Measurements from ENCODE around the gene RFX3. TPM values are rescaled to one million over a fixed set of nuclear protein-coding genes. Genes with fewer than 3 reads are reported as not detected.
A peak's percentile ranks its signal among the peaks of the same experiment; 100 is the strongest.

Gene RFX3
- total RNA-seq, 1 experiment from 2014 or later, result 9.9 TPM

GRCh38 chr9:3367185-3367584, 158.6 kb downstream of the RFX3 start:
- Histone ChIP-seq H3K9ac (ENCODE audit: extremely low read depth, insufficient read length, low read length) (no peak overlapping the region), H3K27me3 (ENCODE audit: insufficient read depth, low read length) (no peaks in the 10 kb centered on the region), H3T11ph (ENCODE audit: low read length) (no peak overlapping the region), H2BK20ac (ENCODE audit: low read depth, low read length, poor library complexity, severe bottlenecking) (no peak overlapping the region), H3K14ac (ENCODE audit: insufficient read depth, low read length) (no peak overlapping the region), H3K18ac (ENCODE audit: insufficient read length, low read depth, low read length) (no peak overlapping the region), H3K23ac (ENCODE audit: insufficient read length, low read depth, low read length) (no peak overlapping the region), H3K9me3 (ENCODE audit: control insufficient read depth, low read depth, low read length) (no peaks in the 10 kb centered on the region), H2BK5ac (ENCODE audit: insufficient read length, low read length) (no peak overlapping the region), H4K5ac (ENCODE audit: insufficient read length, low read depth, low read length) (no peak overlapping the region), H3K56ac (ENCODE audit: insufficient read length, low read depth, low read length) (no peak overlapping the region), H3K27ac (ENCODE audit: insufficient read length, low read depth, low read length) (no peak overlapping the region), H3K4me1 (ENCODE audit: insufficient read depth, low read length) (peaks cover 3% of the 10 kb centered on the region; the same call in 1 of the 2 replicates), H2AFZ (ENCODE audit: low read length) (no peak overlapping the region), H3K23me2 (ENCODE audit: insufficient read length, low read depth, low read length, poor library complexity, severe bottlenecking) (no peaks in the 10 kb centered on the region), H2BK15ac (ENCODE audit: low read depth, low read length) (no peak overlapping the region), H4K91ac (ENCODE audit: insufficient read length, low read depth, low read length) (no peak overlapping the region), H3K4me2 (ENCODE audit: insufficient read depth, insufficient read length, low read length) (no peak overlapping the region), H4K20me1 (ENCODE audit: control insufficient read depth, insufficient read depth, insufficient read length) (no peaks in the 10 kb centered on the region), H2AK5ac (ENCODE audit: insufficient read length, low read length) (no peak overlapping the region), H3K79me2 (ENCODE audit: insufficient read depth, low read length) (no peaks in the 10 kb centered on the region), H2BK12ac (ENCODE audit: insufficient read length, low read depth, low read length) (no peak overlapping the region), H4K8ac (replicated peaks; ENCODE audit: insufficient read length, low read depth, low read length) (no peak overlapping the region), H2BK120ac (ENCODE audit: low read depth, low read length, poor library complexity, severe bottlenecking) (no peak overlapping the region), H3K4ac (ENCODE audit: low read depth, low read length) (no peak overlapping the region), H3K79me1 (ENCODE audit: insufficient read depth, low read depth, low read length, poor library complexity, severe bottlenecking) (no peaks in the 10 kb centered on the region)
- Mint-ChIP-seq H3K4me3 (no peak overlapping the region), H3K27me3 (ENCODE audit: low read depth) (no peaks in the 10 kb centered on the region), H3K27ac (peak overlapping the region; percentile 60 to 73 (median 60); a peak in 5 of 7 replicates), H3K36me3 (ENCODE audit: insufficient read depth in 1 of 3, low read depth in 3 of 3) (peaks cover 0 to 2% (median 2%) of the 10 kb centered on the region in 3 experiments; a peak in 2 of 7 replicates), H3K4me1 (peaks cover 29 to 31% of the 10 kb centered on the region in 2 experiments), H3K9me3 (no peaks in the 10 kb centered on the region)
- WGBS (ENCODE audit: extremely low coverage, insufficient read length, low lambda C conversion rate), result no CpG with 5 or more reads among the region's 2 CpGs
- no peak for DNase-seq
- TF ChIP-seq CTCF (conservative IDR thresholded peaks at IDR 0.05), result no peak

All from H9 (cell line).